Hepatocyte (in vitro differentiated cells): ENCODE data around the gene PTPRQ. TPM values are rescaled to one million over a fixed set of nuclear protein-coding genes. Genes with fewer than 3 reads are reported as not detected.

Source experiments
- DNase-seq: peaks from one replicate; pipeline ENCODE4 v3.0.0-alpha.2; 2016; ENCODE audit warnings: low spot score
- H2AFZ ChIP-seq: fragments of 200-600 bp; sonication (generic); 2 replicates; pipeline ENCODE4 v1.6.0; 2016; ENCODE audit warnings: antibody characterized with exemption, mild to moderate bottlenecking
- H3K27ac ChIP-seq: fragments of 200-600 bp; sonication (generic); 2 replicates; pipeline ENCODE4 v1.5.1; 2016; ENCODE audit warnings: mild to moderate bottlenecking
- H3K27me3 ChIP-seq: fragments of 200-600 bp; sonication (generic); 2 replicates; pipeline ENCODE4 v1.6.1; 2016
- H3K36me3 ChIP-seq: fragments of 200-600 bp; sonication (generic); replicated peaks from 2 replicates; pipeline ENCODE4 v1.5.1; 2016; ENCODE audit warnings: low read depth; ENCODE audit not compliant: insufficient read depth
- H3K4me1 ChIP-seq: fragments of 200-600 bp; sonication (generic); 2 replicates; pipeline ENCODE4 v1.5.1; 2016; ENCODE audit warnings: mild to moderate bottlenecking, moderate library complexity; ENCODE audit not compliant: insufficient read depth
- H3K4me2 ChIP-seq: fragments of 200-600 bp; sonication (generic); 2 replicates; pipeline ENCODE4 v1.6.0; 2016
- H3K4me3 ChIP-seq: fragments of 200-600 bp; sonication (generic); 2 replicates; pipeline ENCODE4 v1.5.1; 2016; ENCODE audit warnings: mild to moderate bottlenecking
- H3K79me2 ChIP-seq: fragments of 200-600 bp; sonication (generic); 2 replicates; pipeline ENCODE4 v1.6.0; 2017; ENCODE audit warnings: mild to moderate bottlenecking
- H3K9me2 ChIP-seq: fragments of 200-600 bp; sonication (generic); replicated peaks from 2 replicates; pipeline ENCODE4 v1.6.0; 2017; ENCODE audit warnings: mild to moderate bottlenecking; ENCODE audit not compliant: insufficient read depth
- H3K9me3 ChIP-seq: fragments of 200-600 bp; sonication (generic); 2 replicates; pipeline ENCODE4 v1.5.1; 2016; ENCODE audit warnings: low read depth, mild to moderate bottlenecking
- H4K20me1 ChIP-seq: fragments of 200-600 bp; sonication (generic); 2 replicates; pipeline ENCODE4 v1.6.0; 2016; ENCODE audit warnings: mild to moderate bottlenecking; ENCODE audit not compliant: insufficient read depth, poor library complexity, severe bottlenecking
- EZH2 ChIP-seq: fragments of 200-600 bp; sonication (generic); IDR thresholded peaks from 2 replicates; pipeline ENCODE4 v1.6.1; 2016; ENCODE audit warnings: antibody characterized with exemption, mild to moderate bottlenecking, borderline replicate concordance
- EZH2phosphoT487 ChIP-seq: fragments of 200-600 bp; sonication (generic); IDR thresholded peaks from one replicate; pipeline ENCODE4 v1.6.1; 2018; ENCODE audit warnings: antibody characterized with exemption, mild to moderate bottlenecking, low read depth, moderate library complexity; ENCODE audit not compliant: unreplicated experiment, severe bottlenecking
- WGBS: methylation state at CpG from one replicate; pipeline ENCODE4 v1.1.6; 2016; ENCODE audit warnings: low lambda C conversion rate; ENCODE audit errors: missing lambda C conversion rate; 5-methylcytosine and 5-hydroxymethylcytosine counted together
- polyA plus RNA-seq: library from polyadenylated mRNA; unstranded; fragments of >200 nt; fragmentation: Nextera tagmentation; extraction: Ambion mirVana; gene quantifications from 2 replicates; pipeline ENCODE4 v1.2.1, GENCODE V29; 2016
- total RNA-seq: library from RNA; depleted of rRNA; stranded (reverse); fragments of >200 nt; gene quantifications from 2 replicates; pipeline ENCODE4 v1.2.3, GENCODE V29; 2014
- TF ChIP-seq, protein P1 (sequence below): fragments of 200-600 bp; sonication (generic); IDR thresholded peaks from 2 replicates; pipeline ENCODE4 v1.5.1; 2016; ENCODE audit warnings: antibody characterized with exemption, mild to moderate bottlenecking; ENCODE audit not compliant: poor library complexity

Gene PTPRQ
- total and polyA plus RNA-seq, 2 experiments from 2014 or later = 0.03 TPM; not detected in 1

DNA sequence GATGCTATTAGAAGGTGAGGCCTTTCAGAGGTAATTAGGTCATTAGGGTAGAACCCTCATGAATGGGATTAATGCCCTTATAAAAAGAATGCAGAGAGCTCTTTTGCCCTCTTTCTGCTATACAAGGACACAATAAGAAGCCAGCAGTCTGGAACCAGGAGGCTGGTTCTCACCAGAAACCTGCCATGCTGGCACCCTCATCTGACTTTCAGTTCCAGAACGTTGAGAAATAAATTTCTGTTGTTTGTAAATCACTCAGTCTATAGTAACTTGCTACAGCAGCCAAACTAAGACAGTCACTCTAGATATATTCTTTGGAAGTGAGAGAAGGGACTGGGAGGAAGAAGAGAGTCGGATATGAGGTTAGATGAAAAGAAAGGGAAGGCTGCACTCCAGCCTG lies 138.4 kb downstream of the PTPRQ start:
- no peak for DNase-seq
- 79% methylated on average over 2 of the region's 2 CpGs for WGBS
- H2AFZ ChIP-seq = no peak overlapping the region

GRCh38 chr12:80589077-80589476 lies 145.0 kb downstream of the PTPRQ start:
- H3K9me2 ChIP-seq = no peaks in the 10 kb centered on the region
- H3K4me1 ChIP-seq = no peaks in the 10 kb centered on the region
- H3K36me3 ChIP-seq = no peaks in the 10 kb centered on the region
- no peak overlapping the region for H3K4me3 ChIP-seq
- no peaks in the 10 kb centered on the region for H3K27me3 ChIP-seq
- H3K79me2 ChIP-seq = no peaks in the 10 kb centered on the region
- no peaks in the 10 kb centered on the region for H3K9me3 ChIP-seq
- no peak for TF ChIP-seq EZH2
- no peak for TF ChIP-seq EZH2phosphoT487
- TF ChIP-seq, protein P1, sequence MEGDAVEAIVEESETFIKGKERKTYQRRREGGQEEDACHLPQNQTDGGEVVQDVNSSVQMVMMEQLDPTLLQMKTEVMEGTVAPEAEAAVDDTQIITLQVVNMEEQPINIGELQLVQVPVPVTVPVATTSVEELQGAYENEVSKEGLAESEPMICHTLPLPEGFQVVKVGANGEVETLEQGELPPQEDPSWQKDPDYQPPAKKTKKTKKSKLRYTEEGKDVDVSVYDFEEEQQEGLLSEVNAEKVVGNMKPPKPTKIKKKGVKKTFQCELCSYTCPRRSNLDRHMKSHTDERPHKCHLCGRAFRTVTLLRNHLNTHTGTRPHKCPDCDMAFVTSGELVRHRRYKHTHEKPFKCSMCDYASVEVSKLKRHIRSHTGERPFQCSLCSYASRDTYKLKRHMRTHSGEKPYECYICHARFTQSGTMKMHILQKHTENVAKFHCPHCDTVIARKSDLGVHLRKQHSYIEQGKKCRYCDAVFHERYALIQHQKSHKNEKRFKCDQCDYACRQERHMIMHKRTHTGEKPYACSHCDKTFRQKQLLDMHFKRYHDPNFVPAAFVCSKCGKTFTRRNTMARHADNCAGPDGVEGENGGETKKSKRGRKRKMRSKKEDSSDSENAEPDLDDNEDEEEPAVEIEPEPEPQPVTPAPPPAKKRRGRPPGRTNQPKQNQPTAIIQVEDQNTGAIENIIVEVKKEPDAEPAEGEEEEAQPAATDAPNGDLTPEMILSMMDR = no peak
- no peak overlapping the region for H2AFZ ChIP-seq
- DNase-seq = no peak
- no peaks in the 10 kb centered on the region for H4K20me1 ChIP-seq
- H3K27ac ChIP-seq = no peak overlapping the region
- no peak overlapping the region for H3K4me2 ChIP-seq

More for the DNA sequence above, 138.4 kb downstream of the PTPRQ start:
- Histone ChIP-seq H3K4me3 (no peak overlapping the region), H3K27me3 (no peaks in the 10 kb centered on the region), H3K4me2 (no peak overlapping the region), H3K27ac (no peak overlapping the region), H3K79me2 (no peaks in the 10 kb centered on the region), H4K20me1 (no peaks in the 10 kb centered on the region), H3K9me3 (no peaks in the 10 kb centered on the region), H3K9me2 (no peaks in the 10 kb centered on the region), H3K36me3 (no peaks in the 10 kb centered on the region), H3K4me1 (no peaks in the 10 kb centered on the region)
- TF ChIP-seq EZH2phosphoT487 (no peak), EZH2 (no peak)
- TF ChIP-seq, protein P1 = no peak

DNA sequence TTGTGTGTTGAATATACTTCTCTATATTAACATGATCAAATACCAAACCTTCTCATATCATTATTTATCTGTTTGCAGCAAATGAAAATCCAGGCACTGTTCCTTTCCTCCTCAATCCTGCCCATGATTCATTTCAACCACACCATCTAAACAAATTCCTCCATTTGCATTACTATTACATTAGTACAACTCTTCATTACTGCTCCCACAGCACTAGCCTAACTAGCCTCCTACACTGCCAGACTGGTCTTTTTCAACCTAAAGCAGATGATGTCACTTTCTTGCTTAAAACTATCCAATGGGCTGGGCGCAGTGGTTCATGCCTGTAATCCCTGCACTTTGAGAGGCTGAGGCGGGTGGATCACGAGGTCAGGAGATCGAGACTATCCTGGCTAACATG lies 146.1 kb downstream of the PTPRQ start:
- Histone ChIP-seq H4K20me1 (no peaks in the 10 kb centered on the region), H3K4me2 (no peak overlapping the region), H3K4me1 (no peaks in the 10 kb centered on the region), H3K9me2 (no peaks in the 10 kb centered on the region), H2AFZ (no peak overlapping the region), H3K36me3 (no peaks in the 10 kb centered on the region), H3K27me3 (no peaks in the 10 kb centered on the region), H3K27ac (no peak overlapping the region), H3K4me3 (no peak overlapping the region), H3K79me2 (no peaks in the 10 kb centered on the region), H3K9me3 (no peaks in the 10 kb centered on the region)
- DNase-seq = no peak
- no peak for TF ChIP-seq EZH2phosphoT487
- TF ChIP-seq EZH2 = no peak
- TF ChIP-seq, protein P1 = no peak
- WGBS = 90% methylated on average over 4 of the region's 4 CpGs

DNA sequence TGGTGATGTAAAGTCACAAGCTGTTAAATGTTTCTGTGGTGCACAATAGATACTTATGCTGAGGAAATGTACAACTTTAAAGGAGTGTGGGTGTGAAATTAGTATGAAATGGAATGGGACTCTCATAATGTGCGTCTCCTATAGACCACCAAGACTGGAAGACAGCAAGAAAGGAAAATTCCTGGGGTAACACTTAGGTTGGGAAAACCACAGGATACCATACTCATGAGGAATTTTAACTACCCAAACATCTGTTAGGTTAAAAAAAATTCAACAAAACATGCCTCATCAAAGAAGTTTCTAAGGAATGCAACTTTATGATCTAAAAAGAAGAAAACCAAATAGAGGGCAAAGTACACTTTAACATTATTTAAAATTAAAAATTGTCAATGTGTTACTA lies 149.7 kb downstream of the PTPRQ start:
- no peak for TF ChIP-seq EZH2
- no peak for TF ChIP-seq EZH2phosphoT487
- TF ChIP-seq, protein P1 = no peak
- Histone ChIP-seq H3K4me2 (no peak overlapping the region), H3K27ac (no peak overlapping the region)

More for the DNA sequence above, 149.7 kb downstream of the PTPRQ start:
- Histone ChIP-seq H4K20me1 (no peaks in the 10 kb centered on the region), H3K9me2 (no peaks in the 10 kb centered on the region), H3K27me3 (no peaks in the 10 kb centered on the region), H3K36me3 (no peaks in the 10 kb centered on the region), H2AFZ (no peak overlapping the region), H3K9me3 (no peaks in the 10 kb centered on the region), H3K4me3 (no peak overlapping the region), H3K4me1 (no peaks in the 10 kb centered on the region), H3K79me2 (no peaks in the 10 kb centered on the region)
- 80% methylated on average over 1 of the region's 1 CpG for WGBS
- no peak for DNase-seq
